HT-29 (cell line): ENCODE data around the gene IL1RAPL1. TPM values are rescaled to one million over a fixed set of nuclear protein-coding genes. Genes with fewer than 3 reads are reported as not detected.
"Not testable (repeated sequence)": the region's sequence is repeated elsewhere in the genome, so short reads cannot be mapped to it uniquely, and the experiment has no call there.

Experiments used
- DNase-seq: peaks from one replicate; pipeline ENCODE4 v3.0.0-alpha.2; 2015; ENCODE audit warnings: low spot score
- total RNA-seq: library from RNA; depleted of rRNA; stranded (reverse); fragments of >200 nt; shearing (Covaris generic); gene quantifications from 2 replicates; pipeline ENCODE4 v1.2.3, GENCODE V29; 2014

IL1RAPL1 gene
- total RNA-seq, 1 experiment from 2014 or later: 0.03 TPM

- DNase-seq: no peak
Measured at GRCh38 chrX:28773807-28774206, 186.6 kb downstream of the IL1RAPL1 start.

- peak; percentile 12 for DNase-seq
Measured at GRCh38 chrX:28787206-28787605, 200.0 kb downstream of the IL1RAPL1 start.

GRCh38 chrX:28800671-28801070 is 213.4 kb downstream of the IL1RAPL1 start:
- DNase-seq: not testable (repeated sequence)

GRCh38 chrX:28802625-28803024 is 215.4 kb downstream of the IL1RAPL1 start:
- no peak for DNase-seq

- no peak for DNase-seq
Measured at GRCh38 chrX:28835991-28836390, 248.7 kb downstream of the IL1RAPL1 start.

GRCh38 chrX:28843817-28844216 is 256.6 kb downstream of the IL1RAPL1 start:
- no peak for DNase-seq

GRCh38 chrX:28847423-28847822 is 260.2 kb downstream of the IL1RAPL1 start:
- DNase-seq: no peak

- DNase-seq: no peak
Measured at GRCh38 chrX:28848707-28849106, 261.5 kb downstream of the IL1RAPL1 start.

GRCh38 chrX:28850955-28851354 is 263.7 kb downstream of the IL1RAPL1 start:
- DNase-seq: no peak

GRCh38 chrX:28851871-28852270 is 264.6 kb downstream of the IL1RAPL1 start:
- DNase-seq: no peak

GRCh38 chrX:28854637-28855036 is 267.4 kb downstream of the IL1RAPL1 start:
- DNase-seq: no peak

GRCh38 chrX:28876408-28876807 is 289.2 kb downstream of the IL1RAPL1 start:
- no peak for DNase-seq

GRCh38 chrX:28876901-28877300 is 289.7 kb downstream of the IL1RAPL1 start:
- no peak for DNase-seq

GRCh38 chrX:28880136-28880535 is 292.9 kb downstream of the IL1RAPL1 start:
- DNase-seq: no peak

- DNase-seq: no peak
Measured at GRCh38 chrX:28884823-28885222, 297.6 kb downstream of the IL1RAPL1 start.

- DNase-seq: no peak
Measured at GRCh38 chrX:28888416-28888815, 301.2 kb downstream of the IL1RAPL1 start.

GRCh38 chrX:28889591-28890090 is 302.4 kb downstream of the IL1RAPL1 start:
- no peak for DNase-seq

- no peak for DNase-seq
Measured at GRCh38 chrX:28901637-28902036, 314.4 kb downstream of the IL1RAPL1 start.

- DNase-seq: no peak
Measured at GRCh38 chrX:28910487-28910886, 323.2 kb downstream of the IL1RAPL1 start.

GRCh38 chrX:28920153-28920943 is 333.1 kb downstream of the IL1RAPL1 start:
- DNase-seq: peak; percentile 1

- no peak for DNase-seq
Measured at GRCh38 chrX:28922106-28922505, 334.9 kb downstream of the IL1RAPL1 start.

GRCh38 chrX:28946846-28947245 is 359.6 kb downstream of the IL1RAPL1 start:
- DNase-seq: no peak

- DNase-seq: no peak
Measured at GRCh38 chrX:28960063-28960462, 372.8 kb downstream of the IL1RAPL1 start.
